GM18505 (cell line): ENCODE results near the gene GCNT3.

Source experiments
- ATAC-seq: cut with Tn5 transposase; IDR thresholded peaks from one replicate; pipeline ENCODE4 v1.9.1; 2021; ENCODE audit not compliant: unreplicated experiment
- POLR2A ChIP-seq: IDR thresholded peaks from 4 replicates; pipeline ENCODE4 v1.6.1; 2011; ENCODE audit warnings: borderline replicate concordance; ENCODE audit not compliant: insufficient read depth, insufficient read length; ENCODE audit errors: extremely low read depth

The GCNT3 gene

GRCh38 chr15:59611276-59612260, at the start of gene GCNT3:
TSS of gene GCNT3 (plus strand) at chr15:59611783. CDS start at chr15:59618239, 6,456 bp downstream.
- TF ChIP-seq POLR2A: no peak
- ATAC-seq: no peak

- ATAC-seq: no peak
- no peak for TF ChIP-seq POLR2A
Observed at GRCh38 chr15:59562448-59563186, 49.0 kb upstream of the GCNT3 start.

- TF ChIP-seq POLR2A: no peak
- no peak for ATAC-seq
Observed at GRCh38 chr15:59565299-59565698, 46.3 kb upstream of the GCNT3 start.

GRCh38 chr15:59567324-59567723, 44.3 kb upstream of the GCNT3 start:
- no peak for ATAC-seq
- no peak for TF ChIP-seq POLR2A

- no peak for TF ChIP-seq POLR2A
- no peak for ATAC-seq
Observed at GRCh38 chr15:59569477-59569876, 42.1 kb upstream of the GCNT3 start.

- no peak for ATAC-seq
- no peak for TF ChIP-seq POLR2A
Observed at GRCh38 chr15:59570315-59570714, 41.3 kb upstream of the GCNT3 start.

- no peak for TF ChIP-seq POLR2A
- ATAC-seq: no peak
Observed at GRCh38 chr15:59571606-59572005, 40.0 kb upstream of the GCNT3 start.

- ATAC-seq: no peak
- TF ChIP-seq POLR2A: no peak
Observed at GRCh38 chr15:59583088-59583487, 28.5 kb upstream of the GCNT3 start.

GRCh38 chr15:59587085-59587826, 24.3 kb upstream of the GCNT3 start:
- ATAC-seq: no peak
- TF ChIP-seq POLR2A: no peak

GRCh38 chr15:59590027-59590426, 21.6 kb upstream of the GCNT3 start:
- TF ChIP-seq POLR2A: no peak

GRCh38 chr15:59591356-59591755, 20.2 kb upstream of the GCNT3 start:
- ATAC-seq: no peak
- TF ChIP-seq POLR2A: no peak

More at GRCh38 chr15:59590027-59590426, 21.6 kb upstream of the GCNT3 start:
- no peak for ATAC-seq

GRCh38 chr15:59594493-59594942, 17.1 kb upstream of the GCNT3 start:
- no peak for TF ChIP-seq POLR2A
- no peak for ATAC-seq

- TF ChIP-seq POLR2A: no peak
- no peak for ATAC-seq
Observed at GRCh38 chr15:59594991-59595390, 16.6 kb upstream of the GCNT3 start.
